ENCODE data around the gene MYO18A. TPM values are rescaled to one million over a fixed set of nuclear protein-coding genes. Genes with fewer than 3 reads are reported as not detected.
A peak's percentile ranks its signal among the peaks of the same experiment; 100 is the strongest.

The MYO18A gene
- total RNA-seq, 3 donors from 2014 or later (not counting 1 experiment from before 2014, with no cell fraction given): 110 to 117 (median 115) TPM

GRCh38 chr17:29077320-29077719 is 102.9 kb downstream of the MYO18A start:
- no peaks in the 10 kb centered on the region for H3K9me3 Mint-ChIP-seq
- H3K4me1 Mint-ChIP-seq: peaks cover 28 to 35% of the 10 kb centered on the region in 2 donors
- Histone ChIP-seq H3K27ac (ENCODE audit: low read length) (no peak overlapping the region), H3K4me1 (ENCODE audit: control insufficient read depth, insufficient read depth, low read length) (peaks cover 17% of the 10 kb centered on the region), H3K9me3 (ENCODE audit: control insufficient read depth, insufficient read depth, low read length) (no peaks in the 10 kb centered on the region), H3K36me3 (ENCODE audit: control insufficient read depth, insufficient read depth, low read length) (peaks cover 17% of the 10 kb centered on the region), H3K27me3 (ENCODE audit: control insufficient read depth, insufficient read depth, low read length) (no peaks in the 10 kb centered on the region), H3K4me3 (ENCODE audit: low read length) (no peak overlapping the region)
- DNase-seq (no peak), ATAC-seq (no peak)
- H3K27ac Mint-ChIP-seq: peak overlapping the region; percentile 21 to 69
- TF ChIP-seq CTCF (IDR thresholded peaks at IDR 0.05): no peak
- over 99% methylated on average over 7 of the region's 7 CpGs for WGBS (ENCODE audit: insufficient coverage)
- H3K36me3 Mint-ChIP-seq: no peaks in the 10 kb centered on the region
- no peak overlapping the region for H3K4me3 Mint-ChIP-seq
- H3K27me3 Mint-ChIP-seq (ENCODE audit: low read depth in 2 of 2): no peaks in the 10 kb centered on the region
- intact Hi-C loops (cut with micrococcal nuclease): no loop called here

- Mint-ChIP-seq H3K36me3 (no peaks in the 10 kb centered on the region), H3K9me3 (no peaks in the 10 kb centered on the region), H3K4me1 (peaks cover 28 to 35% of the 10 kb centered on the region in 2 donors), H3K27me3 (ENCODE audit: low read depth in 2 of 2) (no peaks in the 10 kb centered on the region), H3K27ac (peak overlapping the region in 1 of 2 donors; percentile 40), H3K4me3 (no peak overlapping the region)
- TF ChIP-seq CTCF (IDR thresholded peaks at IDR 0.05): no peak
- Histone ChIP-seq H3K27me3 (ENCODE audit: control insufficient read depth, insufficient read depth, low read length) (no peaks in the 10 kb centered on the region), H3K36me3 (ENCODE audit: control insufficient read depth, insufficient read depth, low read length) (peaks cover 13% of the 10 kb centered on the region), H3K27ac (ENCODE audit: low read length) (no peak overlapping the region), H3K9me3 (ENCODE audit: control insufficient read depth, insufficient read depth, low read length) (no peaks in the 10 kb centered on the region), H3K4me1 (ENCODE audit: control insufficient read depth, insufficient read depth, low read length) (peaks cover 17% of the 10 kb centered on the region), H3K4me3 (ENCODE audit: low read length) (no peak overlapping the region)
- DNase-seq: no peak
- no peak for ATAC-seq
- intact Hi-C loops (cut with micrococcal nuclease): no loop called here
- 99% methylated on average over 7 of the region's 7 CpGs for WGBS (ENCODE audit: insufficient coverage)
These were observed 103.5 kb downstream of the MYO18A start for GRCh38 chr17:29076722-29077121.

GRCh38 chr17:29076087-29076486 is 104.1 kb downstream of the MYO18A start:
- H3K4me3 Mint-ChIP-seq: no peak overlapping the region
- no peak for ATAC-seq
- no peaks in the 10 kb centered on the region for H3K27me3 ChIP-seq (ENCODE audit: control insufficient read depth, insufficient read depth, low read length)
- peak overlapping the region; percentile 43 to 54 for H3K27ac Mint-ChIP-seq
- peaks cover 28 to 35% of the 10 kb centered on the region in 2 donors for H3K4me1 Mint-ChIP-seq
- H3K27ac ChIP-seq (ENCODE audit: low read length): no peak overlapping the region
- no peak for TF ChIP-seq CTCF (IDR thresholded peaks at IDR 0.05)
- DNase-seq: no peak
- 98% methylated on average over 5 of the region's 6 CpGs for WGBS (ENCODE audit: insufficient coverage)
- H3K4me3 ChIP-seq (ENCODE audit: low read length): no peak overlapping the region
- peaks cover 13% of the 10 kb centered on the region for H3K36me3 ChIP-seq (ENCODE audit: control insufficient read depth, insufficient read depth, low read length)
- no peaks in the 10 kb centered on the region for H3K9me3 ChIP-seq (ENCODE audit: control insufficient read depth, insufficient read depth, low read length)
- H3K27me3 Mint-ChIP-seq (ENCODE audit: low read depth in 2 of 2): no peaks in the 10 kb centered on the region
- intact Hi-C loops (cut with micrococcal nuclease): no loop called here
- H3K4me1 ChIP-seq (ENCODE audit: control insufficient read depth, insufficient read depth, low read length): peaks cover 17% of the 10 kb centered on the region
- no peaks in the 10 kb centered on the region for H3K36me3 Mint-ChIP-seq
- no peaks in the 10 kb centered on the region for H3K9me3 Mint-ChIP-seq

GRCh38 chr17:29074488-29074887 is 105.7 kb downstream of the MYO18A start:
- peak overlapping the region; percentile 1 to 69 for H3K27ac Mint-ChIP-seq
- 49% methylated on average over 12 of the region's 12 CpGs for whole genome bisulfite sequencing (ENCODE audit: insufficient coverage)
- DNase-seq: peak; percentile 23 to 43

More at GRCh38 chr17:29074488-29074887, 105.7 kb downstream of the MYO18A start:
- Histone ChIP-seq H3K36me3 (ENCODE audit: control insufficient read depth, insufficient read depth, low read length) (peaks cover 4% of the 10 kb centered on the region), H3K9me3 (ENCODE audit: control insufficient read depth, insufficient read depth, low read length) (no peaks in the 10 kb centered on the region), H3K4me3 (ENCODE audit: low read length) (no peak overlapping the region), H3K27me3 (ENCODE audit: control insufficient read depth, insufficient read depth, low read length) (no peaks in the 10 kb centered on the region), H3K27ac (ENCODE audit: low read length) (no peak overlapping the region), H3K4me1 (ENCODE audit: control insufficient read depth, insufficient read depth, low read length) (peaks cover 17% of the 10 kb centered on the region)
- H3K36me3 Mint-ChIP-seq: no peaks in the 10 kb centered on the region
- no peaks in the 10 kb centered on the region for H3K9me3 Mint-ChIP-seq
- peak; percentile 83 to 96 (median 92) for ATAC-seq
- intact Hi-C loops (cut with micrococcal nuclease): no loop called here
- H3K4me1 Mint-ChIP-seq: peaks cover 36 to 45% of the 10 kb centered on the region in 2 donors
- peak overlapping the region; percentile 61 for H3K4me3 Mint-ChIP-seq
- no peak for TF ChIP-seq CTCF (IDR thresholded peaks at IDR 0.05)
- H3K27me3 Mint-ChIP-seq (ENCODE audit: low read depth in 2 of 2): no peaks in the 10 kb centered on the region

Measured in natural killer cell (primary cell).